Thymus (tissue), 11 donors: Measurements from ENCODE around the gene FBP2. TPM values are rescaled to one million over a fixed set of nuclear protein-coding genes. Genes with fewer than 3 reads are reported as not detected.

Experiments
- DNase-seq, 9 donors: peaks; one replicate each; pipeline ENCODE4 v3.0.0-alpha.2; 2013; ENCODE audit warnings: low spot score in 9 of 9, low read depth in 6 of 9, missing footprints in 1 of 9
- H3K27ac ChIP-seq, 2 donors: one replicate each; pipeline ENCODE4 v1.5.1; 2013; ENCODE audit warnings: control low read depth in 1 of 2, low read depth in 1 of 2, low read length in 1 of 2, mild to moderate bottlenecking in 1 of 2, moderate library complexity in 1 of 2
- H3K27me3 ChIP-seq, 2 donors: one replicate each; pipeline ENCODE4 v1.5.1; 2013; ENCODE audit warnings: low read length in 1 of 2; ENCODE audit not compliant: control insufficient read depth in 2 of 2, insufficient read depth in 1 of 2
- H3K36me3 ChIP-seq, 2 donors: one replicate each; pipeline ENCODE4 v1.5.1; 2013; ENCODE audit warnings: low read length in 1 of 2, mild to moderate bottlenecking in 1 of 2, moderate library complexity in 1 of 2; ENCODE audit not compliant: control insufficient read depth in 2 of 2, insufficient read depth in 2 of 2
- H3K4me1 ChIP-seq, 2 donors: one replicate each; pipeline ENCODE4 v1.5.1; 2013; ENCODE audit warnings: low read length in 2 of 2; ENCODE audit not compliant: control insufficient read depth in 2 of 2, insufficient read depth in 2 of 2
- H3K4me3 ChIP-seq, 2 donors: one replicate each; pipeline ENCODE4 v1.5.1; 2013; ENCODE audit warnings: low read length in 2 of 2, control low read depth in 1 of 2, mild to moderate bottlenecking in 1 of 2
- H3K9me3 ChIP-seq, 2 donors: one replicate each; pipeline ENCODE4 v1.5.1; 2013; ENCODE audit warnings: low read length in 1 of 2, mild to moderate bottlenecking in 1 of 2; ENCODE audit not compliant: control insufficient read depth in 2 of 2, insufficient read depth in 1 of 2
- WGBS: extraction: QIAGEN DNeasy Blood & Tissue Kit; methylation state at CpG from one replicate; pipeline ENCODE4 v1.1.7; 2013; 5-methylcytosine and 5-hydroxymethylcytosine counted together
- polyA plus RNA-seq: library from polyadenylated mRNA; stranded (reverse); fragments of 200-250 nt; gene quantifications from one replicate; pipeline ENCODE4 v1.2.3, GENCODE V29; 2013
- total RNA-seq: library from RNA; stranded (reverse); fragments of 120-200 nt; gene quantifications from one replicate; pipeline ENCODE4 v1.2.4, GENCODE V29; 2013
- donor health status: healthy.

FBP2 gene
- total and polyA plus RNA-seq, 2 donors: 0.32 to 0.38 TPM

DNA sequence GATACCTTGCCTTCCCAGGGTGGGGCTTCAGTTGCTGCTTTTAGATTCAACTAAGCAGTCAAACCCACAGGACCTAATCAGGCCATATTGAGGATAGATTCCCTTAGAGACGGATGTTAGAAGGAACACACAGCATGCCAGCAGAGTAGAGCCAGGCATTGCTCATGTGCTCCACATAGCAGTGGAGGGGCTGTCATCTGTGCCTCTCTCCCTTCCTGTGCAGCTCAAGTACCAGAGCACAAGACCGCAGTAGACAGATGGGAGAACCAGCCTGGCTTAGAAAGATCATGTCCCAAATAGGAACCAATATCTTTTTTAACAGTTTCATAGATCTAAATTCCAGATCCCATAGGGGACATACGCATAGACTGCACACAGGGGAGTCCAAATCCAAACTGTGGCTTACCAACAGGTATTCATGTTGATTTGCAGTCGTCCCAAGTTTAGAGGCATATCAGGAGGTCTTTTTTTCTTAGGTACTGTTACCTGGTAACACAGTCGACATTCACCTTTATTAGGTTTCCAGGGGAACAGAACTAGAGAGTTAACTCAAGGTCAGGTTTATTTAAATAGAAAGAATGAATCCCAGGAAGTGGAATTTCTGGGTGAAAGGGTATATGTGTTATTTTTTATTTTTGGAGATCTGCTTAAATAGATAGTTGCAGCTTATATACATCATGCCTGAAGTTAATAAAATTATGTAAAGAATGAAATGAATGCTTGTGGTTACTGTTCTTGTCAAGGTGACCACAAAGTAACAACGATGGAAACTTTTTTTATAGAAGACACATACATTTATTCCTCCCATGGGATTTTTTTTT lies 82.3 kb downstream of the FBP2 start:
- Histone ChIP-seq H3K27me3 (no peaks in the 10 kb centered on the region), H3K9me3 (no peaks in the 10 kb centered on the region), H3K4me1 (no peaks in the 10 kb centered on the region), H3K27ac (no peak overlapping the region), H3K36me3 (no peaks in the 10 kb centered on the region), H3K4me3 (no peak overlapping the region)
- 60% methylated on average over 6 of the region's 6 CpGs for WGBS
- DNase-seq: no peak

Other genes starting within 250 kb of the FBP2 start
- gene PCAT7, start 38.7 kb downstream of the FBP2 start, total RNA-seq: under 0.01 TPM
- gene PCAT7, start 38.7 kb downstream of the FBP2 start, polyA plus RNA-seq: 0.11 TPM
- 0.76 TPM for gene FBP1, start 45.7 kb upstream of the FBP2 start, total RNA-seq
- gene FBP1, start 45.7 kb upstream of the FBP2 start, polyA plus RNA-seq: 10.2 TPM
- 9.6 TPM for gene AOPEP, start 132.9 kb upstream of the FBP2 start, total RNA-seq
- 36.5 TPM for gene AOPEP, start 132.9 kb upstream of the FBP2 start, polyA plus RNA-seq